ENCODE measurements around the gene FSTL5. TPM values are rescaled to one million over a fixed set of nuclear protein-coding genes. Genes with fewer than 3 reads are reported as not detected.

FSTL5 gene
- total RNA-seq, 1 donor from 2014 or later, result not detected

GRCh38 chr4:161419822-161420221, 744.0 kb downstream of the FSTL5 start:
- DNase-seq, result no peak
- no peak for ATAC-seq
- intact Hi-C loops (cut with micrococcal nuclease), result no loop called here

- intact Hi-C loops (cut with micrococcal nuclease), result no loop called here
- no peak for ATAC-seq
These were observed 751.9 kb downstream of the FSTL5 start for GRCh38 chr4:161411901-161412300.

DNA sequence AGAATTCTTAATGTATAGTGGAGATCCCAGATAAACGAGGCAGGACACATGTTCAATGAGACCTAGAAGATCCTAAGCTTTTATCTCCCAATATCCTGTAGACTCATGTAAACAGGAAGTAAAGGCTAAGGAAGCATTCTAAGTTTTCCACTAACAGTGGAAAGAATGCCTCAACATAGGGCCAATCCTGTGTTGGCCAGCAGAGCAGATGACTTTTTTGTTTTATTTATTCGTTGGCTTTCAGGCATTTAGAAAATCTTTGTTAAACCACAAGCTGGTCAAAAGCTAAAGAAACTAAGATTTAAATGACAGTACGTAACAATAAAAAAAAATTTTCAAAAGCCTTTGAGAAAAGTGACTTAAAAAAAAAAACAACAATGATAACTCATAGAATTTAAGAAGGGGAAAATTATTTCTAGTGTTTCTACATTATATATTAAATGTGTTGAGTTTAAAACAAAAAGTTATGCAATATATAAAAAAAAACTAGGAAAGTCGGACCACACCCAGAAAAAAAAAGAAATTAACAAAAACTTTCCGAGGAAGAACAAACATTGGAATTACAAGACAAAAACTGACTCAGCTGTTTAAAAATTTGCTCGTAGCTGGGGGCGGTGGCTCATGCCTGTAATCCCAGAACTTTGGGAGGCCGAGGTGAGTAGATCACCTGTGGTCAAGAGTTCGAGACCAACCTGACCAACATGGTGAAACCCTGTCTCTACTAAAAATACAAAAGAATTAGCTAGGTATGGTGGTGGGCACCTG, 759.3 kb downstream of the FSTL5 start:
- DNase-seq (no peak), ATAC-seq (no peak)
- intact Hi-C loops (cut with micrococcal nuclease), result no loop called here

More at GRCh38 chr4:161411901-161412300, 751.9 kb downstream of the FSTL5 start:
- DNase-seq, result no peak

GRCh38 chr4:161403781-161404180, 760.0 kb downstream of the FSTL5 start:
- DNase-seq (no peak), ATAC-seq (no peak)
- intact Hi-C loops (cut with micrococcal nuclease), result no loop called here

- ATAC-seq, result no peak
- no peak for DNase-seq
- intact Hi-C loops (cut with micrococcal nuclease), result no loop called here
These were observed 770.2 kb downstream of the FSTL5 start for GRCh38 chr4:161393602-161394001.

DNA sequence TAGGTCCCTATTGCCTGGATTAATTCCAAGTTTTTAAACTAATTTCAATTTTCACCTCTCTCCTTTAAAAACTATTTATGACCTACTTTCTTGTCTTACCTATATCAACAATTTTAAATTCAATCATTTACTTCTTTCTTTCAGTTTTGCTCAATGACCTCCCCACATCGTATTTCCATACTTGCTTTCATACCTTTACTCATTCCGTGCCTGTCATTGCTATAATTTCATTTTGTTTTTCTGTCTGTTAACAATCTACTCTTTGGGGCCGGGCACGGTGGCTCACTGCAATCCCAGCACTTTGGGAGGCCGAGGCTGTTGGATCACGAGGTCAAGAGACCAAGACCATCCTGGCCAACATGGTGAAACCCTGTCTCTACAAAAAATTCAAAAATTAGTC, 781.1 kb downstream of the FSTL5 start:
- intact Hi-C loops (cut with micrococcal nuclease), result no loop called here
- DNase-seq, result no peak
- ATAC-seq, result no peak

DNA sequence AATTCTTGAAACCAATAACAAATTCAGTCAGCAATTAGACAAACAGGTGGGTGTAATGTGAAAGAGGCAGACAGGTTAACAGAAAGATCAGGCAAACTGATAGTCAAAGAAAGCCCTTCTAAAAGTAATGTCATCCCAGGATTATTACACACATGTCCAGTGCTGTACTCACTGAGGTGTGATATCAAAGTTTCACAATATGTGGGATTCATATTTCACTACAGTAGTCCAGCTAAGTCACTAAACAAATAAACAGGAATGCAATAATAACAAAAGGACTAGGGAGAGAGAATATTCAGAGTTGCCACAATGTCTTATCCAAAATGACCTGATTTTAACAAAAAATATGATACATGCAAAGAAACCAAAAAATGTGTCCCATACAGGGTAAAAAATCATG, 787.5 kb downstream of the FSTL5 start:
- DNase-seq (no peak), ATAC-seq (no peak)
- intact Hi-C loops (cut with micrococcal nuclease), result no loop called here

DNA sequence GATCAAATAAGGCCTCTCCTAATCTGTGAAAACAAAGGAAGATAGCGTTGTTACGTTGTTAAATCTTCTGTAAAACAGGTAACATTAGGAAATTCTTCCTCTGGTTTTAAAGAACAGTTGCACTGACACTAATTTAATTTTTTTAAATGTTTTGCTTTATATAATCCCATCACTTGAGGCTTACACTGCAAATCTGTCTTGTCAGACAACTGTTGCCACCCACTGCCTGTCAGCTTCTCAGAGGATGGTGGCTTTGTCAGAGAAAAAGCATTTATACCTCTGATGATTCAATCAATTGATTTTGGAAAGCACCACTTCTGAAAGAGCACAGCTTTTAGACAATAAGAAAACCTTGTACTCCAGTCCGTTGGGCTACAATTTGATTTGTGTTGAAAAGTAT, 799.1 kb downstream of the FSTL5 start:
- ATAC-seq (no peak), DNase-seq (no peak)
- intact Hi-C loops (cut with micrococcal nuclease), result no loop called here

- DNase-seq (no peak), ATAC-seq (no peak)
- intact Hi-C loops (cut with micrococcal nuclease), result no loop called here
These were observed 802.8 kb downstream of the FSTL5 start for GRCh38 chr4:161360982-161361381.

GRCh38 chr4:161359491-161359890, 804.3 kb downstream of the FSTL5 start:
- no peak for ATAC-seq
- no peak for DNase-seq
- intact Hi-C loops (cut with micrococcal nuclease), result no loop called here

- intact Hi-C loops (cut with micrococcal nuclease), result no loop called here
These were observed 807.4 kb downstream of the FSTL5 start for GRCh38 chr4:161356351-161356750.

GRCh38 chr4:161350946-161351345, 812.9 kb downstream of the FSTL5 start:
- DNase-seq, result no peak
- intact Hi-C loops (cut with micrococcal nuclease), result no loop called here
- ATAC-seq, result no peak

More at GRCh38 chr4:161356351-161356750, 807.4 kb downstream of the FSTL5 start:
- ATAC-seq (no peak), DNase-seq (no peak)

GRCh38 chr4:161345741-161346140, 818.1 kb downstream of the FSTL5 start:
- DNase-seq (no peak), ATAC-seq (no peak)
- intact Hi-C loops (cut with micrococcal nuclease), result no loop called here

- ATAC-seq (no peak), DNase-seq (no peak)
- intact Hi-C loops (cut with micrococcal nuclease), result no loop called here
These were observed 820.2 kb downstream of the FSTL5 start for GRCh38 chr4:161343569-161343950.

DNA sequence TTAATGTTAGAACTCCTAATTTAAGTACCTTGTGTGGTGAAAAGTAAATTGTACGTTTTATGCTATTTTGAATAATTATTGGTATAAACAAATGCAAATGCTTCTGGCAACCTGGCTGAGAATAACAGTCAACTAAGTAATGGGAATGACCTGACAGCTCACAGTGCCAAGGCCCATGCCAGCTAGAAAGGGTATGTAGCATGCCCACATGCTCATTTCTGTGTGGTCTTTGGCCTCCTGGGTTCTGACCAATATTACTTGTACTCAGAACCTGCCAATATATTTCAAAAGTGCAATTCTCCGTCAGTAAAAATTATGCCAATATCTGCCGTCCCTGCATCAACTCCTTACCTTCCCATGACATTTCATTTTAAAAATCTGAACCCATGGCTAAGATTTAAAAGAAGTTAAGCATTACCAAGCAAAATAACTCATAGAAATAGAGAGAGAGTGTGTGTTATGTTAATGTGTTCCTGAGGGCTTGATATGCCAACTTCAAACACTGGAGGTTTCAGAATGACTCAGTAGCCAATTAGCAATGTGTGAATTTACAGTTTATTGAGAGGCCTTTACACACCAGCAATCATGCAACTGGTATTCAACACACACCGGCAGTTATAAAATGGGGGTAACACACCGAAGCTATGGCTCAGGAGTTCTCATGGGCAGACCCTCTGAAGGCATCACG, 820.8 kb downstream of the FSTL5 start:
- no peak for ATAC-seq
- DNase-seq, result no peak
- intact Hi-C loops (cut with micrococcal nuclease), result no loop called here

DNA sequence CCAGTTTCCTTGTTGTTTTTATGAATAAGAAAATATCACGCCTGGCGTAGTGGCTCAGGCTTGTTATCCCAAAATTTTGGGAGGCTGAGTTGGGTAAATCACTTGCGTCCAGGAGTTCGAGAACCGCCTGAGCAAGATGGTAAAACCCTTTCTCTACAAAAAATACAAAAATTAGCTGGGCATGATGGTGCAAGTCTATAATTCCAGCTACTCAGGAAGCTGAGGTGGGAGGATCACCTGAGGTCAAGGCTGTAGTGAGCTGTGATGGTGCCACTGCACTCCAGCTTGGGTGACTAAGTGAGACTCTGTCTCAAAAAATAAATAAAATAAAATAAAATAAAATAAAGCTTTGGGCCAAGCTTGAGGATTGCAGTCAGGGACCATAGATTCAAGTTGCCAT, 827.2 kb downstream of the FSTL5 start:
- ATAC-seq (no peak), DNase-seq (no peak)
- intact Hi-C loops (cut with micrococcal nuclease), result no loop called here

GRCh38 chr4:161336016-161336530, 827.7 kb downstream of the FSTL5 start:
- no peak for ATAC-seq
- DNase-seq, result no peak
- intact Hi-C loops (cut with micrococcal nuclease), result no loop called here

Measured in left ventricle myocardium superior (tissue), 1 donor.